Heart right ventricle (tissue), 16 donors: ENCODE measurements around the gene TSPAN7. TPM values are rescaled to one million over a fixed set of nuclear protein-coding genes. Genes with fewer than 3 reads are reported as not detected.

Experiments used
- ATAC-seq, 8 donors: fragments of 200-7000 bp; cut with Tn5 transposase; one replicate each; pipeline ENCODE4 v1.9.1; 2020; ENCODE audit warnings: mild to moderate bottlenecking in 8 of 8, moderate library complexity in 8 of 8, moderate number of reproducible peaks in 1 of 8
- DNase-seq, 2 donors: peaks; one replicate each; pipeline ENCODE4 v3.0.0-alpha.2; 2020
- H3K27ac ChIP-seq, 10 donors: fragments of 200-600 bp; sonication (generic) in 2 of 10; one replicate each; pipeline versions ENCODE4 v1.5.0 to v1.8.0; 2020 to 2022; ENCODE audit warnings: mild to moderate bottlenecking in 3 of 10
- H3K27me3 ChIP-seq, 7 donors: fragments of 200-600 bp; one replicate each; pipeline ENCODE4 v1.8.0; 2021 to 2022; ENCODE audit warnings: mild to moderate bottlenecking in 2 of 7
- H3K36me3 ChIP-seq, 9 donors: fragments of 200-600 bp; sonication (generic) in 1 of 9; one replicate each; pipeline versions ENCODE4 v1.5.0 to v1.8.0; 2020 to 2022; ENCODE audit warnings: mild to moderate bottlenecking in 2 of 9
- H3K4me1 ChIP-seq, 9 donors: fragments of 200-600 bp; sonication (generic) in 1 of 9; one replicate each; pipeline versions ENCODE4 v1.5.0 to v1.8.0; 2020 to 2022; ENCODE audit warnings: mild to moderate bottlenecking in 4 of 9
- H3K4me3 ChIP-seq, 10 donors: fragments of 200-600 bp; sonication (generic) in 2 of 10; one replicate each; pipeline versions ENCODE4 v1.5.0 to v1.8.0; 2020 to 2022; ENCODE audit warnings: mild to moderate bottlenecking in 7 of 10, moderate library complexity in 2 of 10
- H3K9me3 ChIP-seq, 11 donors: fragments of 200-600 bp in 10 of 11; sonication (generic) in 2 of 11; one replicate each; pipeline versions ENCODE4 v1.5.0 to v1.8.0; 2013 to 2022; ENCODE audit warnings: mild to moderate bottlenecking in 2 of 11, control low read depth in 1 of 11, moderate library complexity in 1 of 11
- CTCF ChIP-seq, 9 donors: fragments of 200-600 bp; sonication (generic) in 2 of 9; IDR thresholded peaks; one replicate each; pipeline versions ENCODE4 v1.5.0 to v1.8.0; 2021 to 2022; ENCODE audit warnings: antibody characterized with exemption in 9 of 9, mild to moderate bottlenecking in 5 of 9, moderate library complexity in 1 of 9
- WGBS, 2 donors: extraction: QIAGEN DNeasy Blood & Tissue Kit; methylation state at CpG; one replicate each; pipeline ENCODE4 v1.1.7; 2013; ENCODE audit warnings: inconsistent platforms in 1 of 2; 5-methylcytosine and 5-hydroxymethylcytosine counted together
- intact Hi-C, 10 donors: fragments of 100-400 bp; cut with DNase I; formaldehyde crosslinking; loops; one replicate each; pipeline versions ENCODE4 v1.11.1 to v1.14.2; 2022
- polyA plus RNA-seq, 2 donors: library from polyadenylated mRNA; stranded (reverse); fragments of 200-250 nt; gene quantifications; one replicate each; pipeline ENCODE4 v1.2.3, GENCODE V29; 2013
- total RNA-seq, 10 donors: library from RNA; stranded (reverse); fragmentation: NEBNext Ultra II Directional in 3 of 10; extraction: Animal tissue kit (Norgen Biotek cat#: 25700) in 3 of 10; gene quantifications; one replicate each; pipeline versions ENCODE4 v1.2.1 to v1.2.4, GENCODE V29; 2021 to 2023
- donor health status: Arrhythmogenic right ventricular cardiomyopathy.
- donor health status: ischemic (EF 13 %, LVEDD 7.1; RV severe dilation, severe dysfunction).
- donor health status: healthy with polysubstance abuse.
- donor health status: DM: no; HTN: yes; CAD: no.
- donor health status: DM: no; HTN: no; CAD: no.
- donor health status: ischemic (EF 25% LVEDD 6.9; RV normal size, moderate dysfunction).
- donor health status: ischemic (EF 25% LVEDD 5.7; RV mildly dilated, moderate dysfunction).
- donor health status: healthy.
- donor health status: DM: yes; HTN: yes; CAD: no.
- donor health status: Ischemic cardiomyopathy.
- donor health status: ischemic (EF 35%, LVEDD 5.7; RV mildly dilated, moderate dysfunction).
- donor health status: nonischemic (EF 11% LVEDD 7.7; RV severe dilation, severe dysfunction).
- donor health status: DM: yes; HTN: yes; CAD: no.
- donor health status: PGD.
- donor health status: ischemic (EF 29% LVEDD 5.4; RV normal size, mild dysfunction).
- donor health status: nonischemic (EF 23%, LVEDD 6.1; RV moderate dilation, normal function).

TSPAN7 gene
- total and polyA plus RNA-seq, 12 donors = 11.1 to 49.3 (median 21.0) TPM

DNA sequence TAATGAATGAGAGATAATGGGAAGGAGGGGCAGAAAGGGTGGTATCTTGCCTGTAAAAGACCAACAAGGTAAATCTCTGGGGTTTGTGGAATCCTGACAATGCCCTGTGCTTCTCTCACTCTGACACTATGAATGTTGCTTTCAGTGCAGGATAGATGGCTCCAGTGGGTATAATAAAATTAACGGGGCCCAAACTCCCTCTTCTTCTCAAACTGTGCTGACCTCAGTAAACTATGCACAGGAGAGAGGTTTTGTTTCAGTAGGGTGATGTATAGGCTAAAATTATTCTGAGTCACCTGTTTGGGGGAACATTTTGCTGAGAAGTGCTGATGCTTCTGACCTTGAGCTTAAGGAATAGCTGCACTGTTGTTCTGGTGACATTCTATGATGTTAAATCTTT lies 82.6 kb downstream of the TSPAN7 start:
- peaks cover 0 to 23% (median 0%) of the 10 kb centered on the region in 7 donors for H3K27me3 ChIP-seq
- H3K4me3 ChIP-seq = no peak overlapping the region
- DNase-seq = no peak
- intact Hi-C loops = loop anchor here in 2 of 10 donors (10.0 kb wide), 2 partner anchors 79 to 309 kb away; partner anchors contain the start of gene TSPAN7 (in 1 of the 2)
- no peak for ATAC-seq
- H3K27ac ChIP-seq = no peak overlapping the region
- H3K9me3 ChIP-seq = no peaks in the 10 kb centered on the region
- TF ChIP-seq CTCF (IDR thresholded peaks at IDR 0.05) = no peak
- WGBS, 2 donors = 89 to 93% methylated on average over 1 of the region's 1 CpG
- H3K4me1 ChIP-seq = no peaks in the 10 kb centered on the region
- H3K36me3 ChIP-seq = no peaks in the 10 kb centered on the region

DNA sequence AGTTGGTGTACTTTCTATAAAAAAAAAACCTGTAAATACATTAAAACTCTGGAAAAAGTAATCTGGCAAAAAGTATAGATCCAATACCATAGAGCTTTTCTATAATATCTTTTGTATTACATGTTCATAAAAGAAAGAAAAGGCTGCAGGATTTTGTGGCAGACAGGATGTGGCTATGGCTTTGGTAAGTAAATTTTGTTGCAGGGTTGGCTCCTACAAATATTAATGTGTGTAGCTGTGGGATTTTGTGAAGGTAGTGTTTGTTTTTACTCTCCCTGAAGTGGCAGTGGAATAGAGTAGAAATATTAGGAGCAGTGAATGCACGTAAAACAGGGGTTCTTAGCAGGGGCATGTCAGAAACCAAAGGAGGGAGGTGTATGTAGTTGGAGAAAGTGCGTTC lies 84.8 kb downstream of the TSPAN7 start:
- Histone ChIP-seq H3K27me3 (peaks cover 0 to 8% (median 0%) of the 10 kb centered on the region in 7 donors), H3K36me3 (no peaks in the 10 kb centered on the region), H3K4me1 (peaks cover 0 to 13% (median 0%) of the 10 kb centered on the region in 9 donors), H3K9me3 (no peaks in the 10 kb centered on the region), H3K4me3 (no peak overlapping the region), H3K27ac (no peak overlapping the region)
- DNase-seq = no peak
- no peak for TF ChIP-seq CTCF (IDR thresholded peaks at IDR 0.05)
- intact Hi-C loops = loop anchor here in 2 of 10 donors (10.0 kb wide), 2 partner anchors 81 to 311 kb away; partner anchors contain the start of gene TSPAN7 (in 1 of the 2)
- ATAC-seq = no peak
- WGBS, 2 donors = 94 to 97% methylated on average over 2 of the region's 2 CpGs

GRCh38 chrX:38649221-38649620 lies 87.9 kb downstream of the TSPAN7 start:
- H3K27ac ChIP-seq = no peak overlapping the region
- 83 to 100% methylated on average over 1 of the region's 1 CpG for WGBS, 2 donors
- no peaks in the 10 kb centered on the region for H3K9me3 ChIP-seq
- H3K36me3 ChIP-seq = no peaks in the 10 kb centered on the region
- no peak for TF ChIP-seq CTCF (IDR thresholded peaks at IDR 0.05)
- H3K27me3 ChIP-seq = peaks cover 0 to 8% (median 0%) of the 10 kb centered on the region in 7 donors
- peaks cover 0 to 13% (median 0%) of the 10 kb centered on the region in 9 donors for H3K4me1 ChIP-seq
- no peak overlapping the region for H3K4me3 ChIP-seq
- ATAC-seq (no peak), DNase-seq (no peak)
- intact Hi-C loops = loop anchor here in 2 of 10 donors (10.0 kb wide), 2 partner anchors 84 to 314 kb away; partner anchors contain the start of gene TSPAN7 (in 1 of the 2)

- peak in 6 of 8 donors; percentile 40 to 85 (median 70) for ATAC-seq
- Histone ChIP-seq H3K9me3 (no peaks in the 10 kb centered on the region), H3K4me3 (no peak overlapping the region), H3K4me1 (peaks cover 0 to 13% (median 0%) of the 10 kb centered on the region in 9 donors), H3K27ac (peak overlapping the region in 2 of 10 donors; percentile 12 to 22), H3K27me3 (peaks cover 0 to 4% (median 0%) of the 10 kb centered on the region in 7 donors), H3K36me3 (no peaks in the 10 kb centered on the region)
- no peak for TF ChIP-seq CTCF (IDR thresholded peaks at IDR 0.05)
- 64 to 76% methylated on average over 6 of the region's 6 CpGs for WGBS, 2 donors
- DNase-seq = peak in 1 of 2 donors; percentile 14
- intact Hi-C loops = loop anchor here in 6 of 10 donors (5.0 to 10.0 kb wide), 6 partner anchors 85 to 315 kb away; partner anchors contain the start of gene TSPAN7 (in 2 of the 6)
These were observed 88.6 kb downstream of the TSPAN7 start for GRCh38 chrX:38649674-38650647.
